ENCODE results near the gene PCDHGB5.

PCDHGB5 gene

DNA sequence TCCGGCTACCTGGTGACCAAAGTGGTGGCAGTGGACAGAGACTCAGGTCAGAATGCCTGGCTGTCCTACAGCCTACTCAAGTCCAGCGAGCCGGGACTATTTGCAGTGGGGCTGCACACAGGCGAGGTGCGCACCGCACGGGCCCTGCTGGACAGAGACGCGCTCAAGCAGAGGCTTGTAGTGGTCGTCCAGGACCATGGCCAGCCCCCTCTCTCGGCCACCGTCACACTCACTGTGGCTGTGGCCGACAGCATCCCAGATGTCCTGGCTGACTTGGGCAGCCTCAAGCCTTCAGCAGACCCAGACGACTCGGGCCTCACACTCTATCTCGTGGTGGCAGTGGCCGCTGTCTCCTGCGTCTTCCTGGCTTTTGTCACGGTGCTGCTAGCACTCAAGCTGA is 40.8 kb upstream of the PCDHGB5 start:
- DNase-seq (ENCODE audit: extremely low read depth, low read depth) = no peak
- TF ChIP-seq, protein P1, sequence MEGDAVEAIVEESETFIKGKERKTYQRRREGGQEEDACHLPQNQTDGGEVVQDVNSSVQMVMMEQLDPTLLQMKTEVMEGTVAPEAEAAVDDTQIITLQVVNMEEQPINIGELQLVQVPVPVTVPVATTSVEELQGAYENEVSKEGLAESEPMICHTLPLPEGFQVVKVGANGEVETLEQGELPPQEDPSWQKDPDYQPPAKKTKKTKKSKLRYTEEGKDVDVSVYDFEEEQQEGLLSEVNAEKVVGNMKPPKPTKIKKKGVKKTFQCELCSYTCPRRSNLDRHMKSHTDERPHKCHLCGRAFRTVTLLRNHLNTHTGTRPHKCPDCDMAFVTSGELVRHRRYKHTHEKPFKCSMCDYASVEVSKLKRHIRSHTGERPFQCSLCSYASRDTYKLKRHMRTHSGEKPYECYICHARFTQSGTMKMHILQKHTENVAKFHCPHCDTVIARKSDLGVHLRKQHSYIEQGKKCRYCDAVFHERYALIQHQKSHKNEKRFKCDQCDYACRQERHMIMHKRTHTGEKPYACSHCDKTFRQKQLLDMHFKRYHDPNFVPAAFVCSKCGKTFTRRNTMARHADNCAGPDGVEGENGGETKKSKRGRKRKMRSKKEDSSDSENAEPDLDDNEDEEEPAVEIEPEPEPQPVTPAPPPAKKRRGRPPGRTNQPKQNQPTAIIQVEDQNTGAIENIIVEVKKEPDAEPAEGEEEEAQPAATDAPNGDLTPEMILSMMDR (IDR thresholded peaks at IDR 0.05; ENCODE audit: low read depth, low read length) = no peak

DNA sequence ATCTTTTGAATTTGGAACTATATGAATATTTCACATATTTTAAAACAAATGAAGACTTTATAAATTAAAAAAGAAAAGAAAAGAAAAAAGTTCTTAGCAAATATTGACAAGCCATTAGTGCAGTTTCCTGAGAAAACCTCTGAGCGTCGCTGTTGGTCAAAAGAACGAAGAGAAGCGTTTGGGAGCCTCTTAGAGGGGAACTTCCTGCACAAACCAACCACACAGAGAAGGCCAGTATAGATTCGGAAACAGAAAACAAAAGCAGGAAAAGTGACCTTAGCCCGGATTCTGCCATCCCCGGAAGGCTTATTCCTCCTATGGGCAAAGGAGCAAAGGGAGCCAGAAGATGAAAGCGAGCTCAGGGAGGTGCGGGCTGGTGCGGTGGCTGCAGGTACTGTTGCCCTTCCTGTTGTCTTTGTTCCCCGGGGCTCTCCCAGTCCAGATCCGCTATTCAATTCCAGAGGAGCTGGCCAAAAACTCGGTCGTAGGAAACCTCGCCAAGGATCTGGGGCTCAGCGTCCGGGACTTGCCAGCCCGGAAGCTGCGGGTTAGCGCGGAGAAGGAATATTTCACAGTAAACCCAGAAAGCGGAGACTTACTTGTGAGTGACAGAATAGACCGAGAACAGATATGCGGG is 37.8 kb upstream of the PCDHGB5 start, which contains the start of gene PCDHGB2:
PCDHGB2 (plus strand) TSS at position 205 of the 637 bp plus-strand sequence; CDS start at position 347, 142 bp downstream.
- TF ChIP-seq, protein P1 (IDR thresholded peaks at IDR 0.05; ENCODE audit: low read depth, low read length) = peak; percentile 29
- no peak for DNase-seq (ENCODE audit: extremely low read depth, low read depth)

DNA sequence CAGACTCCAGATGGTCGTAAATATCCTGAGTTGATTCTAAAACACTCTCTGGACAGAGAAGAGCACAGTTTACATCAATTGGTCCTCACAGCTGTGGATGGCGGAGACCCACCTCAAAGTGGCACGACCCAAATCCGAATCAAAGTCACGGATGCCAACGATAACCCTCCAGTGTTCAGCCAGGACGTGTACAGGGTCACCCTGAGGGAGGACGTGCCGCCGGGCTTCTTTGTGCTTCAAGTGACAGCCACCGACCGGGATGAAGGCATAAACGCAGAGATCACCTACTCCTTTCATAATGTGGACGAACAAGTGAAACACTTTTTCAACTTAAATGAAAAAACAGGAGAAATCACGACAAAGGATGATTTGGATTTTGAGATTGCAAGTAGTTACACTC is 37.1 kb upstream of the PCDHGB5 start:
- TF ChIP-seq, protein P1 (IDR thresholded peaks at IDR 0.05; ENCODE audit: low read depth, low read length) = no peak
- DNase-seq (ENCODE audit: extremely low read depth, low read depth) = no peak

DNA sequence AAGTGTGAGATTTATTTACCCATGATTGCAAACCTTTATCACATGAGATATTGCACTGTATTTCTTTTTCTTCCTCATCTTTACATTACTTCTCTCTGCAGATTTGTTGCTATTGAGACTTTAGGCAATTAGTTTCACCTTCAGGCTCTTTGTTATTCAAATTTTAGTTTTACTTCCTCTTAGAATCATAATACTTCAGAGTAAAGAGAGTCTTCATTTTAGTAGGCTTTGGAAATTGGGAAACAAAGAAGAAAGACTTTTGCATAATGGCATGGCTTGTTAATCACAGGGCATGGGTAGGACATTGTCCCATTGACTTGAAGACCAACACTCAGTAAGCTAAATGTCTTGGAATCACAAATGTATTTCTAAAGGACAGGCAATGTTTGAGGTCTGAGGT is 35.0 kb upstream of the PCDHGB5 start:
- TF ChIP-seq, protein P1 (IDR thresholded peaks at IDR 0.05; ENCODE audit: low read depth, low read length) = no peak

GRCh38 chr5:141363952-141364660 is 33.6 kb upstream of the PCDHGB5 start, which contains the start of gene PCDHGA5:
TSS of gene PCDHGA5 (plus strand) at chr5:141364162. CDS start at chr5:141364331, 169 bp downstream.
- TF ChIP-seq, protein P1 (IDR thresholded peaks at IDR 0.05; ENCODE audit: low read depth, low read length) = no peak; the same call in 1 of the 2 replicates
- DNase-seq (ENCODE audit: extremely low read depth, low read depth) = no peak

More for the DNA sequence above, 35.0 kb upstream of the PCDHGB5 start:
- DNase-seq (ENCODE audit: extremely low read depth, low read depth) = no peak

GRCh38 chr5:141366016-141366896 is 31.5 kb upstream of the PCDHGB5 start:
- TF ChIP-seq, protein P1 (IDR thresholded peaks at IDR 0.05; ENCODE audit: low read depth, low read length) = no peak
- DNase-seq (ENCODE audit: extremely low read depth, low read depth) = no peak

All from AG09319 (cell line).